Measurements from ENCODE around the gene CIAO2B. TPM values are rescaled to one million over a fixed set of nuclear protein-coding genes. Genes with fewer than 3 reads are reported as not detected.

CIAO2B gene
- total RNA-seq, 1 donor from 2014 or later = 101 TPM

DNA sequence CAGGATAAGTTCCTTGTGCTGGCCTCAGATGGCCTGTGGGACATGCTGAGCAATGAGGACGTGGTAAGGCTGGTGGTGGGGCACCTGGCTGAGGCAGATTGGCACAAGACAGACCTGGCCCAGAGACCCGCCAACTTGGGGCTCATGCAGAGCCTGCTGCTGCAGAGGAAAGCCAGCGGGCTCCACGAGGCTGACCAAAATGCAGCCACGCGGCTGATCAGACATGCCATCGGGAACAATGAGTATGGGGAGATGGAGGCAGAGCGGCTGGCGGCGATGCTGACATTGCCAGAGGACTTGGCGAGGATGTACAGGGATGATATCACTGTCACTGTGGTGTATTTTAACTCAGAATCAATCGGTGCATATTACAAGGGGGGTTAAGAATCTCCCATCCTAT, 48.7 kb downstream of the CIAO2B start:
- DNase-seq = no peak

DNA sequence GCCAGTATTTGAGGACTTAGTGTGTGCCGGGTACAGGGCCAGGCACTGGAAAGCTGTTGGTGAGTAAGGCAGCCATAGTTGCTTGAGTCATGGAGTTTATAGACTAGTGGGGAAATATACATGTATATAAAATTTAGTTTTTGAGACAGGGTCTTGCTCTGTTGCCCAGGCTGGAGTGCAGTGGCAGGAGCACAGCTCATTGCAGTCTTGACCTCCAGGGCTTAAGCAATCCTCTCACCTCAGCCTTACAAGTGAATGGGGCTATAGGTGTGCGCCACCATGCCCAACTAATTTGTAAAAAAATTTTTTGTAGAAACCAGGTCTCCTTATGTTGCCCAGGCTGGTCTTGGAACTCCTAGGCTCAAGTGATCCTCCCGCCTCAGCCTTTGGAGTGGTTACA, 51.5 kb downstream of the CIAO2B start:
- DNase-seq = no peak

Other genes with a start within 250 kb of the CIAO2B start
- 27.7 TPM for gene CMTM4, start 237.7 kb downstream of the CIAO2B start, total RNA-seq
- gene DYNC1LI2, start 182.8 kb downstream of the CIAO2B start, total RNA-seq = 143 TPM
- 0.41 TPM for gene TERB1, start 132.8 kb downstream of the CIAO2B start, total RNA-seq
- gene NAE1, start 103.4 kb downstream of the CIAO2B start, total RNA-seq = 51.1 TPM
- gene CA7, start 90.0 kb downstream of the CIAO2B start, total RNA-seq = not detected
- gene PDP2, start 53.9 kb downstream of the CIAO2B start, total RNA-seq = 11.0 TPM
- gene CDH16, start 15.5 kb downstream of the CIAO2B start, total RNA-seq = 0.31 TPM
- gene RRAD, start 8.9 kb downstream of the CIAO2B start, total RNA-seq = 23.3 TPM
- gene CES2, start 1.1 kb upstream of the CIAO2B start, total RNA-seq = 23.9 TPM
- 1.8 TPM for gene CES3, start 26.9 kb upstream of the CIAO2B start, total RNA-seq
- 5.2 TPM for gene CES4A, start 54.2 kb upstream of the CIAO2B start, total RNA-seq
- 52.6 TPM for gene CBFB, start 94.7 kb upstream of the CIAO2B start, total RNA-seq
- 16.3 TPM for gene PHAF1, start 175.5 kb upstream of the CIAO2B start, total RNA-seq
- 25.2 TPM for gene B3GNT9, start 216.6 kb upstream of the CIAO2B start, total RNA-seq
- 7.7 TPM for gene TRADD, start 225.5 kb upstream of the CIAO2B start, total RNA-seq
- gene FBXL8, start 225.6 kb upstream of the CIAO2B start, total RNA-seq = 1.6 TPM
- gene HSF4, start 230.3 kb upstream of the CIAO2B start, total RNA-seq = 3.8 TPM
- 40.4 TPM for gene NOL3, start 236.1 kb upstream of the CIAO2B start, total RNA-seq
- 14.1 TPM for gene MATCAP1, start 249.6 kb upstream of the CIAO2B start, total RNA-seq